NCI-H1694 (cell line): Measurements from ENCODE around the gene TPM3.
"Not testable (repeated sequence)": the region's sequence is repeated elsewhere in the genome, so short reads cannot be mapped to it uniquely, and the experiment has no call there.

Experiments
- DNase-seq: peaks from one replicate; lab custom pipeline; 2025; lab: John Stamatoyannopoulos, UW

TPM3 gene

GRCh38 chr1:154205778-154206177 lies 13.9 kb upstream of the TPM3 start:
- not testable (repeated sequence) for DNase-seq

GRCh38 chr1:154199563-154199879 lies 7.6 kb upstream of the TPM3 start:
- peak; percentile 31 for DNase-seq

GRCh38 chr1:154198756-154199562 lies 7.1 kb upstream of the TPM3 start:
- DNase-seq, result peak; percentile 87

GRCh38 chr1:154193821-154194220 lies 1.9 kb upstream of the TPM3 start:
- DNase-seq, result peak; percentile 29

- DNase-seq, result no peak
Measured at GRCh38 chr1:154192476-154192875, 576 bp upstream of the TPM3 start.

- DNase-seq, result no peak
Measured at GRCh38 chr1:154190550-154190949, 1.4 kb downstream of the TPM3 start.

GRCh38 chr1:154186852-154187501 lies 4.9 kb downstream of the TPM3 start:
- no peak for DNase-seq

- peak; percentile 79 for DNase-seq
Measured at GRCh38 chr1:154186177-154186576, 5.7 kb downstream of the TPM3 start.

GRCh38 chr1:154183046-154183915 lies 8.6 kb downstream of the TPM3 start:
- peak; percentile 99 for DNase-seq

- peak; percentile 53 for DNase-seq
Measured at GRCh38 chr1:154182344-154183045, 9.4 kb downstream of the TPM3 start.

- DNase-seq, result no peak
Measured at GRCh38 chr1:154181944-154182343, 10.0 kb downstream of the TPM3 start.

GRCh38 chr1:154179946-154180687 lies 11.8 kb downstream of the TPM3 start:
- DNase-seq, result no peak

GRCh38 chr1:154178911-154179811 lies 12.7 kb downstream of the TPM3 start:
- no peak for DNase-seq

GRCh38 chr1:154178013-154178412 lies 13.9 kb downstream of the TPM3 start:
- no peak for DNase-seq

- DNase-seq, result no peak
Measured at GRCh38 chr1:154176337-154176736, 15.6 kb downstream of the TPM3 start.

GRCh38 chr1:154174654-154175053 lies 17.2 kb downstream of the TPM3 start:
- no peak for DNase-seq

GRCh38 chr1:154171880-154172279 lies 20.0 kb downstream of the TPM3 start:
- DNase-seq, result no peak

GRCh38 chr1:154171223-154171583 lies 20.7 kb downstream of the TPM3 start:
- DNase-seq, result no peak

GRCh38 chr1:154170547-154171222 lies 21.2 kb downstream of the TPM3 start:
- no peak for DNase-seq

GRCh38 chr1:154167461-154167860 lies 24.4 kb downstream of the TPM3 start:
- no peak for DNase-seq
